Ishikawa (cell line): Measurements from ENCODE around the gene CADPS.

Source experiments
- CREB1 ChIP-seq: IDR thresholded peaks from 2 replicates; pipeline ENCODE4 v1.6.1; 2012; ENCODE audit warnings: low read depth
- EP300 ChIP-seq: IDR thresholded peaks from 2 replicates; pipeline ENCODE4 v1.6.1; 2012; ENCODE audit warnings: borderline replicate concordance
- NFIC ChIP-seq: IDR thresholded peaks from 2 replicates; pipeline ENCODE4 v1.6.1; 2012
- RAD21 ChIP-seq: IDR thresholded peaks from 2 replicates; pipeline ENCODE4 v1.6.1; 2012; ENCODE audit warnings: low read depth
- TAF1 ChIP-seq: IDR thresholded peaks from 2 replicates; pipeline ENCODE4 v1.6.1; 2012; ENCODE audit warnings: low read depth, mild to moderate bottlenecking
- YY1 ChIP-seq: IDR thresholded peaks from 2 replicates; pipeline ENCODE4 v1.6.1; 2012; ENCODE audit warnings: low read depth
- TF ChIP-seq, protein P1 (sequence below): IDR thresholded peaks from 2 replicates; pipeline ENCODE4 v1.6.1; 2012; ENCODE audit warnings: low read depth, mild to moderate bottlenecking

DNA sequence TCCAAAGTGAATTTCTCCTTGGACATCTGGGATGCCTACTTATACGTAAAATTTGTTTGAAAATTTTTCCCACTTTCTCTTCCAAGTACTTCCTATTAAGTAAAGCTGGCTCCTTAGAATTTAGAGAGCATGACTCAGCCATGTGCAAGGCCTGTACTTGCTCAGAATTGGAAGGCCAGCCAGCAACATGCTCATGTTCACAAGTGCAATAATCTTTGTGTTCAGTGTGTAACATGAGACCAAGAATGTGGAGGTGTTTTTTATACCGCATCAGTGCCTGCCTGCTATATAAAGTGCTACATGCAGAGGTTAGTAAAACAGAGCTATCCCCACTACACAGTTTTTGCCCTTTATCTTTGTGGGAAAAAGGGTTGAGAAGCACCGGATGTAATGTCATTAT lies 349.9 kb downstream of the CADPS start:
- no peak for TF ChIP-seq YY1
- no peak for TF ChIP-seq RAD21
- no peak for TF ChIP-seq CREB1
- TF ChIP-seq EP300 = no peak
- no peak for TF ChIP-seq NFIC
- no peak for TF ChIP-seq TAF1
- TF ChIP-seq, protein P1, sequence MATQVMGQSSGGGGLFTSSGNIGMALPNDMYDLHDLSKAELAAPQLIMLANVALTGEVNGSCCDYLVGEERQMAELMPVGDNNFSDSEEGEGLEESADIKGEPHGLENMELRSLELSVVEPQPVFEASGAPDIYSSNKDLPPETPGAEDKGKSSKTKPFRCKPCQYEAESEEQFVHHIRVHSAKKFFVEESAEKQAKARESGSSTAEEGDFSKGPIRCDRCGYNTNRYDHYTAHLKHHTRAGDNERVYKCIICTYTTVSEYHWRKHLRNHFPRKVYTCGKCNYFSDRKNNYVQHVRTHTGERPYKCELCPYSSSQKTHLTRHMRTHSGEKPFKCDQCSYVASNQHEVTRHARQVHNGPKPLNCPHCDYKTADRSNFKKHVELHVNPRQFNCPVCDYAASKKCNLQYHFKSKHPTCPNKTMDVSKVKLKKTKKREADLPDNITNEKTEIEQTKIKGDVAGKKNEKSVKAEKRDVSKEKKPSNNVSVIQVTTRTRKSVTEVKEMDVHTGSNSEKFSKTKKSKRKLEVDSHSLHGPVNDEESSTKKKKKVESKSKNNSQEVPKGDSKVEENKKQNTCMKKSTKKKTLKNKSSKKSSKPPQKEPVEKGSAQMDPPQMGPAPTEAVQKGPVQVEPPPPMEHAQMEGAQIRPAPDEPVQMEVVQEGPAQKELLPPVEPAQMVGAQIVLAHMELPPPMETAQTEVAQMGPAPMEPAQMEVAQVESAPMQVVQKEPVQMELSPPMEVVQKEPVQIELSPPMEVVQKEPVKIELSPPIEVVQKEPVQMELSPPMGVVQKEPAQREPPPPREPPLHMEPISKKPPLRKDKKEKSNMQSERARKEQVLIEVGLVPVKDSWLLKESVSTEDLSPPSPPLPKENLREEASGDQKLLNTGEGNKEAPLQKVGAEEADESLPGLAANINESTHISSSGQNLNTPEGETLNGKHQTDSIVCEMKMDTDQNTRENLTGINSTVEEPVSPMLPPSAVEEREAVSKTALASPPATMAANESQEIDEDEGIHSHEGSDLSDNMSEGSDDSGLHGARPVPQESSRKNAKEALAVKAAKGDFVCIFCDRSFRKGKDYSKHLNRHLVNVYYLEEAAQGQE = no peak
